NK-92 treated with Interleukin-12 subunit alpha and Interleukin-12 subunit beta, amount 100 ng/mL, for 24 hours (cell line): ENCODE data around the gene ZBTB40.

Source experiments
- DNase-seq: peaks from one replicate; lab custom pipeline; 2025; lab: John Stamatoyannopoulos, UW

The ZBTB40 gene

DNA sequence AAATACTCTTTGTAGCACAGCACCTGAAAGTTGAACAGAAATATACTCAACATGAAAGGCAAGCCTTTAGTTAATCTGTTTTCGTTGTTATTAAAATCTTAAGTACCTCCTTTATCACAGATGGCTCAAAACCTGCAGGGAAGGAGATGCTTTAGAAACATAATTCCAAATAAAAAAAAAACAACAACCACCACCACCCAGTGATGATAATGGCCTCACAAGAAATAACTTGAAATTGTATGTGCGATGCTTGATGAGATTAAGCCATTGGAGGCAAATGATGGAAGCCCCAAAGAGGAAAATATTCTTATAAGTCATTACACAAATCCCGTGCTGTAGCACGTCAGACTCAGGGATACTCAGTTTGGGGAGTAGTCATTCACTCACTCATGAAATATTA, 24.9 kb upstream of the ZBTB40 start:
- no peak for DNase-seq

GRCh38 chr1:22428672-22429071, 23.0 kb upstream of the ZBTB40 start:
- no peak for DNase-seq

DNA sequence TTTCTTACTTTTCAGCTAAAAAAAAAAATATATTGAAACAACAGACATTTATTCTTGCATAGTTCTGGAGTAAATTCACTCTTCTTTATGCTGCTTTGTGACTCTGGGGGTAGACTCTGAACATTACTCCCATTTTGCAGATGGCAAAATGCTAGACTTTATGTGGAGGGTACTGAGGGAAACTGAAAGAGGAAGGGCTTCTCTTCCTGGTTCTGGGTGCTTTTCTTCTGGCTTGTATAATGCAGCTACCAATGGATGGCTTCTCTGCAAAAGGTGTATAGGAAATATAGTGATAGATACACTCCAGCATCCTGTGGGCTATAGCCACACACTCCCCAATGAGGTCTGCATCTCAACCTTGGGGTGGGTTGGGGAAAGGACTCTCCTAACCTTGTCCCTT, 19.7 kb upstream of the ZBTB40 start:
- no peak for DNase-seq

GRCh38 chr1:22434717-22435116, 16.9 kb upstream of the ZBTB40 start:
- DNase-seq, result no peak

GRCh38 chr1:22436948-22437347, 14.7 kb upstream of the ZBTB40 start:
- DNase-seq, result no peak

DNA sequence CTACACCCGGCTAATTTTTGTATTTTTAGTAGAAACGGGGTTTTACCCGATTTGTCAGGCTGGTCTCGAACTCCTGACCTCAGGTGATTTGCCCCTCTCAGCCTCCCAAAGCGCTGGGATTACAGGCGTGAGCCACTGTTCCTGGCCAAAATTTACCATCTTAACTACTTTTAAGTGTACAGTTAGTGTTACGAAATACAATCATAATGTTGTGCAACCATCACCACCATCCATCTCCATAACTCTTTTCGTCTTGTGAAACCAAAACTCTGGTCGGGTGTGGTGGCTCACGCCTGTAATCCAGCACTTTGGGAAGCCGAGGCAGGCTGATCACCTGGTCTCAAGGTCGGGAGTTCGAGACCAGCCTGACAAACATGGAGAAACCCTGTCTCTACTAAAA, 14.1 kb upstream of the ZBTB40 start:
- no peak for DNase-seq

- no peak for DNase-seq
These were observed 11.1 kb upstream of the ZBTB40 start for GRCh38 chr1:22440582-22440981.

DNA sequence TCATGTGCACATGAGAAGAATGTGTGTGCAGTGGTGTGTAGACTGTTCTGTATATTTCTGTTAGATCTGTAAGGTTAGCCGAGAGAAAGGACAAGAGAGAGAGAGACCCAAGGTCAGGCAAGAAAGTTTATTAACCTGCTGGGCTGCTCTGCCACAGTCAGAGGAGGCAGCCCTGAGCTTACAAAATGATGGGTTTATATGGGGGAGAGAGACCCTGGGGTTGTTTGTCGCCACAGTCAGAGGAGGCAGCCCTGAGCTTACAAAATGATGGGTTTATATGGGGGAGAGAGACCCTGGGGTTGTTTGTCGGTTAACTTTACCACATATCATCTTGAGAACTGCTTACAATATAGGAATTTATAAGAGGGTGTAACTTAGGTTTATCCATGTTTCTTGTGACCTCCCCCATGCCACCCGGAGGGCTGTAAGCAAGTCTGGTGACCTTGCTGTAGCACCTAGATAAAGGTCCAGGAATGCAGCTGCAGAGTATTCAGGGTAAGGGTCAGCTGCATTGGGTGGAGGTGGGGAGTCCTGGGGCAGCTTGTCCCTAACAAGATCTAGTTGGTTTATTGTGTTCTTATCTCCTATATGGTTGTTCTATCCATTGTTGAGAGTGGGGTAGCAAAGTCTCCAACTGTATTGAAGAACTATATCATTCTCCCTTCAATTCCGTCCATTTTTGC, 9.3 kb upstream of the ZBTB40 start:
- no peak for DNase-seq

DNA sequence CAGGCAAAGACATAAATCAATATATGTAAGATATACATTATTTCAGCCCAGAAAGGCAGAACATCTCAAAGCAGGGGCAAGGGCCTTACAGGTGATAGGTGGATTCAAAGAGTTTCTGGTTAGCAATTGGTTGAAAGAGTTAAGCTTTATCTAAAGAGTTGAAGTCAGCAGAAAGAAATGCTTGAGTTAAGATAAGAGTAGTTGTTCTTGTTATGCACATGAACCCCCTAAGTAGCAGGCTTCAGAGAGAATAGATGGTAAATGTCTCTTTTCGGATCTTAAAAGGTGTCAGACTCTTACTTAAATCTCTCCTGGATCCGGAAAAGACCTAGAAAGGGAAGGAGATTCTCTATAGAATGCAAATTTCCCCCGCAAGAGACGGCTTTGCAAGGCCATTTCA, 8.3 kb upstream of the ZBTB40 start:
- no peak for DNase-seq

GRCh38 chr1:22444856-22445255, 6.8 kb upstream of the ZBTB40 start:
- DNase-seq, result no peak

DNA sequence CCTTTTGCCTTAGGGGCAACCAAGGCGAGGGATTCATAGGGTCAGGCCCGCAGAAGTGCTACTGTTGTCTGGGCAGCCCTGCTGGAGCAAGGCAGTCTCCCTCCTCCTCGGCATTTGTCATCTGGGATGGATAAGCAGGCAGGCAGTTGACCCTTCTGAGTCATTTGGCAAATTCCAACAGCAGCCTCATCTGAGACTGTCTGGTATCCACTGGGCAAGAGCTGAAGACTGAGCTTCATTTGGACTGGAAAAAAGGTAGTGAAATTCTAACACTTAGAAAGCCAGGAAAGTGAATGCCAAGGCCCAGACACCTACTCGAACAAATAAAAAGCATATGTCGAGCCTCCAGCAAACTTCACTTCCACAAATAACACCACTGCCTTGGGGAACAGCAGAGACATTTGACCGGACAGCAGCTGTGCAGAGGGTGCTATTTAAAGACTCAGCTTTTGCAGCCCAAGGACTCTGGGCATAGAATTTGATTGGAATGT, 4.0 kb upstream of the ZBTB40 start:
- no peak for DNase-seq

DNA sequence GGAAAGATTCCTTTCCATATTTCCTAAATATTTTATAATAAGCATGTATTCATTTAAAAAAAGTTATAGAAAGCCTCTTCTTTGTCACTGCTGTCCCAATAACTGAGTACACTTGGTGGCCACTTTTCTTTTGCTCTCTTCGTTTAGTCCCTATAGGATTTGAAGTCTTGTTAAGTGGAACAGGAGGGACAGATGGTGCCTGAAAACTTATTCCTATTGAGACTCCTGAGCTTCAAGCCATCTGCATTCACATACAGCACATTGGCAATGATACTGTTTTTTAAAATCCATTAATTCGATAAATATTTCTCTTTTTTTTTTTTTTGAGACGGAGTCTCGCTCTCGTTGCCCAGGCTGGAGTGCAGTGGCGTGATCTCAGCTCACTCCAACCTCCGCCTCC, 2.0 kb upstream of the ZBTB40 start:
- DNase-seq, result no peak

DNA sequence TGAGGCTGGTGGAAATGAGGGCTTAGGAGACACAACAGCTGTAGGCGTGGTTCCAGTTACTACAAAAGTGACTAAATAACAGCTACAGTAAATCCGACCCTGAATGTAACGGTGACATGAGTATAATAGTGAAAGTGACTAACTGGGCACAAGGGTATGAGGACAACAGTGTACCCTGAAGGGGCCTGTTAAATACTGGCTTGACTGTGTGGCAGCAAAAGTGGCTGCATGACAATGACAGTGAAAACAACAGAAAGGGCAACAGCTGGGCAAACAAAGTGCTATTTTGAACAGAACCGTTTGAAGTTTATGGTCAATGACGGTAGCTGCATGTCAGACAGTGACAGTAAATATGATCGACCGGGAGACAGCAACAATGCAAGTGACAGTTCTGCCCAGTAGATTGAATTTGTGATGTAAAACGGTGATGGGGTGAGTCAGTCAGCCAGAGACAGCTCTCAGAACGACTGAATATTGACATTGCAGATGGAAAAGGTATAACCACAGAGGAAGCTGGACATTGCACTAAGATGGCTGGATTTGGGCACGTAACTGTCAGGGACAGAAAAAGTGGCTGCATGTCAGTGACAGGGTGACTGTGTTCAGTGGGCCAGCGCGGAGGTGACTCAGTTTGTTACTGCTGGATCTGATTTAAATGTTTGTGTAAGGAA, 1.2 kb upstream of the ZBTB40 start:
- no peak for DNase-seq

DNA sequence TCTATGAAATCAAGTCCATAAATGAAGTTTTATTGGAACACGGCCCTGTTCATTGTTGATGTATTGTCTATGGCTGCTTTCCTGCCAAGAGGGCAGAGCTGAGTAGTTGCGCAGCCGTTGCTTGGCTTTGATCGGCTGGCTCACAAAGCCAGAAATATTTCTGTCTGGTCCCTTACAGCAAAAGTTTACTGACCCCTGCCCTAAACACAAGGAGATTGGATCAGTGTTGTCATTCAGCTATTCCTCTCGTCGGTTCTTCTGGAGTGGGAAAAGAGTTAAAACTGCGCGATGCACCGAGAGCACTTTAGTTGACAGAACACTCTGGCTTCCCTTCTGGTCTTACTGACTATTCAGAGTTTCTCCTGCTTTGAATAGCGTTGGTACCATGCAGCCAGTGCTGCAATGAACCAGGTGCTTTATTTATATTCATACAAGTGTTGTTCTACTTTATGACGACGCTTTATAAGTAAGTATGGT, 868 bp downstream of the ZBTB40 start:
- no peak for DNase-seq

- no peak for DNase-seq
These were observed 1.5 kb downstream of the ZBTB40 start for GRCh38 chr1:22453181-22453580.

DNA sequence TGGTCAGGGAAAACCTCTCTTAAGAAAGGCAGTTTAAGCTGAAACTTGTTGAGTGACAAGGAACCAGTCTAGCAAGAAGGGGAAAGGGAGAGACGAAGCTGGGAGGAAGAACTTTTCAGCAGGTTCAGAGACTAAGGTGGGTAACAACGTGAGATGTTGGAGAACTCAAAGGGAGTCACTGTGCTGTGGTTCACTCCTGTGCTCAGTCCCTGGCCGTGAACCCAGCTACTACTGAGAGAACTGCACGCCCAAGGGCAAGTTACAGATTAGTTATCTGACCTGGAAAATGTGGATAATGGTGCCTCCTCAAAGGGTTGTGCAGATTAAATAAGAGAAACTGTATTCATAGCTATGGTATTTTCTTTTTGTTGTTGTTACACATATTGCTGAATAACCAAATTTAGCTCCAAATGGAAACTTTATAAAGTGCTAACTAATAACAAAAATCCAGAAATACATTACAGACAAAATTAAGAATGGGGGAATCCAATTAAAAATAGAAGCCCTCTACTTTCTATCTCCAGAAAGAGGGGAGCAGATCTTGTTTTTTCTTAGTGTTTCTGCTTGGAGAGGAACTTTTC, 2.9 kb downstream of the ZBTB40 start:
- no peak for DNase-seq

- no peak for DNase-seq
These were observed 5.7 kb downstream of the ZBTB40 start for GRCh38 chr1:22457345-22457744.

DNA sequence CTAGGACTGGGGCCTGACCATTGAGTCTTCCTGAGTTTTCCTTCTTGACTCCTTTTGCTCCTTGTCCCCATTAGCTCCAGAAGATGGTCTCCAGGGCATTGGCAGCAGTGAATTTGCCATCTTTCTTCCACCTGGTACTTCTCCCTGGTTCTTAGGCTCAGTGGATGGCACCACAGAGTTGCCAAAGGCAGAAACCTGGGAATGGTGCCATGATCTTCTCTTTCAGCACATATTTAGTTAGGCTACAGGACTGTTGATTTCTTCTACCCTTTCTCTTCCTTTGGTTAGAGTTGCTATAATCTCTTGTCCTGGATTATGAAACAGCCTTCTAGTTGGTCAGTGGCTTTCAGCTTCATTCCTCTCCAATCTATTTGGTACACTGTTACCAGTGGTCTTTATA, 6.2 kb downstream of the ZBTB40 start:
- DNase-seq, result no peak

- DNase-seq, result no peak
These were observed 9.4 kb downstream of the ZBTB40 start for GRCh38 chr1:22461100-22461499.

- no peak for DNase-seq
These were observed 10.3 kb downstream of the ZBTB40 start for GRCh38 chr1:22461678-22462527.

DNA sequence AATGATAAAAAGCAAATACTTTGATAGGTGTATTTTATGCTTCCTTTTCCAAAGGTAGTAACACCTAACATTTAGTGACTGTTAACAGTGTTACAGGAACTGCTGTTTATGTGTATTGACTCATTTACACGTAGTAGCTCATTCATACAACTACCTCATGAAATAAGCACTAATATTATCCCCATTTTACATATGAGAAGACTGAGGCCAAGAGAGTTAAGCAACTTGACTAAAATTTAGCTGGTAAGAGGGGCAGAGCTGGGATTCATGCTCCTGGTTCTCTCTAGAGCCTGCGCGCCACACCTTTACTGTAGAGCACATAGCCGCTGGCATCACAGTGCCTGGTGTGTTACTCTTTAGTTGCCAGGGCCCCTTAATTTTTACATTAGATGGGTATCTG, 11.3 kb downstream of the ZBTB40 start:
- DNase-seq, result no peak

DNA sequence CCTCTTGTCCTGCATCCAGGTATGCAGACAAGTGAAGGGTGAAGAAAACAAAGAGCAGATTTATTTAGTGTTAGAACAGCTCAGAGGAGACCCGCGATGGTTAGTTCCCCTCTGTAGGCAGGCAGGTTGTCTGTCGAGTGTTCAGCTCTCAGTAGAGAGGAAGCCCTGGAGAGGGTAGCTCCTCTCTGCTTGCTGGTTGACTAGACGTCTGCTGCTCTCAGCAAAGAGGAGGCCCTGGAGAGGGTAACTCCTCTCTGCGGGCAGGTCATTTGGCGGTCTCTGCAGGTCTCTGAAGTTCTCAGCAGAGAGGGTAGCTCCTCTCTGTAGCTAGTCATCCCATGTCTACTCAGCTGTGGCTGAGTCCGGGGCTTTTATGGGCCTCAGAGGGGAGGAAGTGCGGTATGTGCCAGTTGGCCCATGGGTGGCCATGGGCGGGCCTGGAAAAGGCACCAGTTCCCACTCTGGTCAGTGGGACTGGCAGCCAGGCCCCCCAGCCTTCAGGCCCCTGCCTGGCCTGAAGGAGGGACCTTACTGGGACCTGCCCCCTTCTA, 13.4 kb downstream of the ZBTB40 start:
- DNase-seq, result no peak
